Measurements from ENCODE around the gene DHFR. TPM values are rescaled to one million over a fixed set of nuclear protein-coding genes. Genes with fewer than 3 reads are reported as not detected.

The DHFR gene
- total RNA-seq (10 to 100 TPM in 3 of 4 donors, 1 to 10 TPM in 1; 4.4 to 13.2 (median 12.0) TPM), polyA plus RNA-seq (10 to 100 TPM in 1 of 3 donors, 1 to 10 TPM in 2; 5.2 to 26.3 (median 6.0) TPM)
- long read RNA-seq, donor 1, partial matches to known transcripts: 0 of 4 reads
- long read RNA-seq, donor 1, other reads (novel, unspliced or antisense): 0 of 4 reads
- long read RNA-seq, donor 2, transcript DHFR-201 (6 exons, 3,917 nt): major isoform, 10 of 14 reads
- long read RNA-seq, donor 2, partial matches to known transcripts: 0 of 14 reads
- long read RNA-seq, donor 2, other reads (novel, unspliced or antisense): 2 of 14 reads

GRCh38 chr5:80654391-80655230, at the start of gene DHFR, which contains the start of gene MSH3:
Gene DHFR (minus strand): TSS chr5:80654983. CDS start chr5:80654489, 494 bp downstream.
Gene MSH3 (plus strand): TSS chr5:80654652. CDS start chr5:80654728, 76 bp downstream.
- peak within 1 kb of the TSS; percentile 94 for H3K27ac ChIP-seq
- DNase-seq (peak; percentile 88 to 93), ATAC-seq (peak; percentile 56 to 95 (median 84))
- intact Hi-C loops (cut with DNase I): loop anchor here (5.0 kb wide), 1 partner anchor 167 kb away; the partner anchor contains the start of gene FAM151B (in 2 of the 2)
- no peak for TF ChIP-seq CTCF (IDR thresholded peaks at IDR 0.05)
- no peaks in the 10 kb centered on the region for H3K9me3 ChIP-seq
- H3K4me1 ChIP-seq: peaks cover 11% of the 10 kb centered on the region
- 0 to 1% (median 1%) methylated on average over 30 to 74 of the region's 74 CpGs for WGBS, 3 donors
- H3K27me3 ChIP-seq (ENCODE audit: insufficient read depth in 3 of 3, low read length in 2 of 3): no peaks in the 10 kb centered on the region
- peaks cover 0 to 35% of the 10 kb centered on the region in 2 donors for H3K36me3 ChIP-seq (ENCODE audit: insufficient read depth in 1 of 2, low read depth in 1 of 2)
- peak within 1 kb of the TSS; percentile 96 for H3K4me3 ChIP-seq

GRCh38 chr5:80704221-80704620, 49.4 kb upstream of the DHFR start:
- no peak overlapping the region for H3K4me3 ChIP-seq
- no peak overlapping the region for H3K27ac ChIP-seq
- no peak for TF ChIP-seq CTCF (IDR thresholded peaks at IDR 0.05)
- intact Hi-C loops (cut with DNase I): no loop called here
- ATAC-seq (no peak), DNase-seq (no peak)
- WGBS, 3 donors: 77 to 86% (median 82%) methylated on average over 1 of the region's 1 CpG
- peaks cover 0 to 19% of the 10 kb centered on the region in 2 donors for H3K36me3 ChIP-seq (ENCODE audit: insufficient read depth in 1 of 2, low read depth in 1 of 2)
- no peaks in the 10 kb centered on the region for H3K27me3 ChIP-seq (ENCODE audit: insufficient read depth in 3 of 3, low read length in 2 of 3)
- peaks cover 9% of the 10 kb centered on the region for H3K4me1 ChIP-seq
- no peaks in the 10 kb centered on the region for H3K9me3 ChIP-seq

- intact Hi-C loops (cut with DNase I): no loop called here
- Histone ChIP-seq H3K27me3 (ENCODE audit: insufficient read depth in 3 of 3, low read length in 2 of 3) (no peaks in the 10 kb centered on the region), H3K9me3 (no peaks in the 10 kb centered on the region), H3K4me1 (peaks cover 9% of the 10 kb centered on the region), H3K36me3 (ENCODE audit: insufficient read depth in 1 of 2, low read depth in 1 of 2) (peaks cover 0 to 19% of the 10 kb centered on the region in 2 donors), H3K27ac (no peak overlapping the region), H3K4me3 (no peak overlapping the region)
- no peak for TF ChIP-seq CTCF (IDR thresholded peaks at IDR 0.05)
- DNase-seq: no peak
- ATAC-seq: no peak
- 68 to 74% (median 69%) methylated on average over 5 of the region's 5 CpGs for WGBS, 3 donors
Observed at GRCh38 chr5:80703747-80704146, 49.0 kb upstream of the DHFR start.

GRCh38 chr5:80703291-80703690, 48.5 kb upstream of the DHFR start:
- Histone ChIP-seq H3K27me3 (ENCODE audit: insufficient read depth in 3 of 3, low read length in 2 of 3) (no peaks in the 10 kb centered on the region), H3K4me1 (peaks cover 9% of the 10 kb centered on the region), H3K27ac (no peak overlapping the region), H3K36me3 (ENCODE audit: insufficient read depth in 1 of 2, low read depth in 1 of 2) (peaks cover 0 to 19% of the 10 kb centered on the region in 2 donors), H3K9me3 (no peaks in the 10 kb centered on the region), H3K4me3 (no peak overlapping the region)
- DNase-seq (no peak), ATAC-seq (no peak)
- intact Hi-C loops (cut with DNase I): no loop called here
- no peak for TF ChIP-seq CTCF (IDR thresholded peaks at IDR 0.05)
